Spleen (tissue), 11 donors: Measurements from ENCODE around the gene FCSK. TPM values are rescaled to one million over a fixed set of nuclear protein-coding genes. Genes with fewer than 3 reads are reported as not detected.
"Not testable (repeated sequence)": the region's sequence is repeated elsewhere in the genome, so short reads cannot be mapped to it uniquely, and the experiment has no call there.

Source experiments
- DNase-seq: peaks from one replicate; pipeline ENCODE4 v3.0.0-alpha.2; 2020
- H3K27ac ChIP-seq, 8 donors: fragments of 200-600 bp; sonication (generic) in 7 of 8; 1 replicate in 4 of 8; 2 replicates in 4 of 8; pipeline versions ENCODE4 v1.5.0 to v1.8.0; 2016 to 2021; ENCODE audit warnings: inconsistent platforms in 4 of 8, mild to moderate bottlenecking in 4 of 8, moderate library complexity in 1 of 8
- H3K27me3 ChIP-seq, 7 donors: fragments of 200-600 bp; sonication (generic) in 6 of 7; replicated peaks in 1 of 7; 1 replicate in 4 of 7; 2 replicates in 3 of 7; pipeline versions ENCODE4 v1.5.0 to v1.8.0; 2016 to 2021; ENCODE audit warnings: inconsistent platforms in 3 of 7, mild to moderate bottlenecking in 1 of 7
- H3K36me3 ChIP-seq, 6 donors: fragments of 200-600 bp; sonication (generic) in 5 of 6; 1 replicate in 4 of 6; 2 replicates in 2 of 6; pipeline versions ENCODE4 v1.5.0 to v1.8.0; 2016 to 2021; ENCODE audit warnings: inconsistent platforms in 2 of 6
- H3K4me1 ChIP-seq, 6 donors: fragments of 200-600 bp; sonication (generic) in 5 of 6; 1 replicate in 3 of 6; 2 replicates in 3 of 6; pipeline versions ENCODE4 v1.5.0 to v1.8.0; 2016 to 2021; ENCODE audit warnings: inconsistent platforms in 3 of 6
- H3K4me3 ChIP-seq, 8 donors: fragments of 200-600 bp; sonication (generic) in 7 of 8; 1 replicate in 4 of 8; 2 replicates in 4 of 8; pipeline versions ENCODE4 v1.5.0 to v1.8.0; 2016 to 2021; ENCODE audit warnings: inconsistent platforms in 4 of 8, mild to moderate bottlenecking in 4 of 8, moderate library complexity in 2 of 8
- H3K9me3 ChIP-seq, 8 donors: fragments of 200-600 bp; sonication (generic) in 7 of 8; 1 replicate in 4 of 8; 2 replicates in 4 of 8; pipeline versions ENCODE4 v1.5.0 to v1.8.0; 2016 to 2021; ENCODE audit warnings: inconsistent platforms in 4 of 8
- CTCF ChIP-seq, 11 experiments: fragments of 200-600 bp in 7 of 11; fragments of 450-650 bp in 4 of 11; sonication (generic) in 4 of 11; IDR thresholded peaks in 8 of 11; conservative IDR thresholded peaks in 3 of 11; 1 replicate in 7 of 11; 2 replicates in 4 of 11; pipeline versions ENCODE4 v1.4.0 to v1.8.0; 2016 to 2021; ENCODE audit warnings: antibody characterized with exemption in 11 of 11, inconsistent platforms in 4 of 11, mild to moderate bottlenecking in 1 of 11
- POLR2A ChIP-seq, 3 donors: fragments of 450-650 bp; IDR thresholded peaks; one replicate each; pipeline ENCODE4 v1.5.1; 2017; ENCODE audit warnings: antibody characterized with exemption in 3 of 3, mild to moderate bottlenecking in 1 of 3
- POLR2AphosphoS5 ChIP-seq, 3 donors: sonication (generic); formaldehyde crosslinking; IDR thresholded peaks; one replicate each; pipeline ENCODE4 v1.5.1; 2017; ENCODE audit warnings: antibody characterized with exemption in 3 of 3
- WGBS, 5 donors: extraction: QIAGEN DNeasy Blood & Tissue Kit in 3 of 5; methylation state at CpG; one replicate each; pipeline versions ENCODE4 v1.1.5 to v1.1.7; 2013 to 2018; 5-methylcytosine and 5-hydroxymethylcytosine counted together
- intact Hi-C: fragments of 100-400 bp; cut with DNase I; formaldehyde crosslinking; loops from one replicate; pipeline ENCODE4 v1.15.0; 2023; ENCODE audit warnings: low total_unique reads
- polyA plus RNA-seq, 3 donors: library from polyadenylated mRNA; stranded (reverse); fragments of 200-250 nt; gene quantifications; one replicate each; pipeline ENCODE4 v1.2.1, GENCODE V29; 2013
- total RNA-seq, 7 donors: library from RNA; depleted of rRNA in 3 of 7; stranded (reverse); fragments of >200 nt in 3 of 7; fragmentation: NEBNext Ultra II Directional in 4 of 7; extraction: Animal tissue kit (Norgen Biotek cat#: 25700) in 4 of 7; gene quantifications; one replicate each; pipeline versions ENCODE4 v1.1.0 to v1.2.1, GENCODE V29; 2016 to 2021
- donor health status: healthy with polysubstance abuse.
- donor health status: DM: no; HTN: no; CAD: no; lungs with moderate emphysema.
- donor health status: DM: no; HTN: no; CAD: no.
- donor health status: Bipolar disorder and iron deficiency.
- donor health status: healthy.
- donor health status: DM: no; HTN: no; CAD: no.
- donor health status: DM: yes; HTN: yes; CAD: no.

FCSK gene
- total and polyA plus RNA-seq, 10 donors, result 8.1 to 31.9 (median 23.5) TPM

- Histone ChIP-seq H3K27me3 (no peaks in the 10 kb centered on the region), H3K9me3 (no peaks in the 10 kb centered on the region), H3K36me3 (peaks cover 0 to 45% (median 18%) of the 10 kb centered on the region in 6 donors), H3K4me1 (peaks cover 36 to 86% (median 63%) of the 10 kb centered on the region in 6 donors), H3K27ac (peak within 1 kb of the TSS; percentile 86 to 95 (median 93)), H3K4me3 (peak within 1 kb of the TSS; percentile 84 to 100 (median 93))
- WGBS, 5 donors, result 0 to 1% (median 0%) methylated on average over 32 of the region's 32 CpGs
- intact Hi-C loops, result no loop called here
- DNase-seq, result peak; percentile 90
- TF ChIP-seq POLR2AphosphoS5 (IDR thresholded peaks at IDR 0.05) (peak; percentile 53 to 76 (median 61)), CTCF (IDR thresholded peaks at IDR 0.05 in 8 of 11, conservative IDR thresholded peaks at IDR 0.05 in 3 of 11) (peak in 1 of 11 experiments; percentile 5), POLR2A (IDR thresholded peaks at IDR 0.05) (no peak)
Observed at GRCh38 chr16:70523743-70524398, 69.5 kb downstream of the FCSK start, which contains the start of gene SF3B3. Gene SF3B3 (plus strand): TSS chr16:70523816. CDS start chr16:70526657, 2,841 bp downstream.

GRCh38 chr16:70524399-70524825 is 70.0 kb downstream of the FCSK start:
- WGBS, 5 donors, result 0 to 1% (median 0%) methylated on average over 24 of the region's 24 CpGs
- intact Hi-C loops, H3K9me3 ChIP-seq, H3K27me3 ChIP-seq: not testable (repeated sequence)
- Histone ChIP-seq H3K4me3 (peak overlapping the region; percentile 84 to 100 (median 93)), H3K27ac (peak overlapping the region; percentile 86 to 95 (median 93)), H3K4me1 (peaks cover 36 to 91% (median 68%) of the 10 kb centered on the region in 6 donors), H3K36me3 (peaks cover 0 to 45% (median 22%) of the 10 kb centered on the region in 6 donors)
- peak; percentile 76 for DNase-seq

- Histone ChIP-seq H3K27ac (no peak overlapping the region), H3K36me3 (peaks cover 0 to 60% (median 42%) of the 10 kb centered on the region in 6 donors), H3K4me3 (peak overlapping the region in 1 of 8 donors; percentile 16), H3K4me1 (peaks cover 42 to 91% (median 64%) of the 10 kb centered on the region in 6 donors), H3K27me3 (no peaks in the 10 kb centered on the region), H3K9me3 (no peaks in the 10 kb centered on the region)
- intact Hi-C loops, result no loop called here
- 60 to 73% (median 71%) methylated on average over 6 of the region's 6 CpGs for WGBS, 5 donors
- TF ChIP-seq CTCF (IDR thresholded peaks at IDR 0.05 in 8 of 11, conservative IDR thresholded peaks at IDR 0.05 in 3 of 11) (no peak), POLR2AphosphoS5 (IDR thresholded peaks at IDR 0.05) (no peak), POLR2A (IDR thresholded peaks at IDR 0.05) (no peak)
- no peak for DNase-seq
Observed at GRCh38 chr16:70526403-70526802, 72.0 kb downstream of the FCSK start.

GRCh38 chr16:70527315-70527996 is 73.1 kb downstream of the FCSK start:
- 72 to 82% (median 77%) methylated on average over 8 of the region's 8 CpGs for WGBS, 5 donors
- H3K27ac ChIP-seq, result no peak overlapping the region
- TF ChIP-seq POLR2A (IDR thresholded peaks at IDR 0.05) (no peak), CTCF (IDR thresholded peaks at IDR 0.05 in 8 of 11, conservative IDR thresholded peaks at IDR 0.05 in 3 of 11) (no peak), POLR2AphosphoS5 (IDR thresholded peaks at IDR 0.05) (no peak)
- H3K4me3 ChIP-seq, result no peak overlapping the region
- no peaks in the 10 kb centered on the region for H3K27me3 ChIP-seq
- no peak for DNase-seq
- H3K9me3 ChIP-seq, result no peaks in the 10 kb centered on the region
- peaks cover 36 to 82% (median 57%) of the 10 kb centered on the region in 6 donors for H3K4me1 ChIP-seq
- peaks cover 3 to 70% (median 52%) of the 10 kb centered on the region in 6 donors for H3K36me3 ChIP-seq
- intact Hi-C loops, result no loop called here
